Transverse colon (tissue), 4 donors: ENCODE measurements around the gene TENM4. TPM values are rescaled to one million over a fixed set of nuclear protein-coding genes. Genes with fewer than 3 reads are reported as not detected.

Experiments used
- DNase-seq: peaks from one replicate; pipeline ENCODE4 v3.0.0-alpha.2; 2019
- H3K27ac ChIP-seq, 4 donors: fragments of 200-600 bp; sonication (generic); 2 replicates each; pipeline ENCODE4 v1.5.1; 2016 to 2018; ENCODE audit warnings: inconsistent platforms in 4 of 4
- H3K27me3 ChIP-seq: fragments of 200-600 bp; sonication (generic); 2 replicates; pipeline ENCODE4 v1.5.1; 2017; ENCODE audit warnings: inconsistent platforms
- H3K36me3 ChIP-seq, 4 donors: fragments of 200-600 bp; sonication (generic); 2 replicates each; pipeline ENCODE4 v1.5.1; 2017 to 2019; ENCODE audit warnings: inconsistent platforms in 4 of 4
- H3K4me1 ChIP-seq, 4 donors: fragments of 200-600 bp; sonication (generic); 2 replicates each; pipeline ENCODE4 v1.5.1; 2017 to 2020; ENCODE audit warnings: inconsistent platforms in 4 of 4
- H3K4me3 ChIP-seq, 4 donors: fragments of 200-600 bp; sonication (generic); 1 replicate in 1 of 4; 2 replicates in 3 of 4; pipeline versions ENCODE4 v1.5.1 to v1.6.1; 2017 to 2019; ENCODE audit warnings: inconsistent platforms in 4 of 4
- H3K9me3 ChIP-seq, 2 donors: fragments of 200-600 bp; sonication (generic); 2 replicates each; pipeline ENCODE4 v1.5.1; 2017 to 2019; ENCODE audit warnings: inconsistent platforms in 2 of 2
- CTCF ChIP-seq, 5 experiments: fragments of 200-600 bp in 3 of 5; fragments of 450-650 bp in 2 of 5; sonication (generic) in 3 of 5; IDR thresholded peaks; 1 replicate in 2 of 5; 2 replicates in 3 of 5; pipeline ENCODE4 v1.5.1; 2016 to 2017; ENCODE audit warnings: antibody characterized with exemption in 5 of 5, inconsistent platforms in 3 of 5, mild to moderate bottlenecking in 2 of 5, moderate library complexity in 1 of 5
- EP300 ChIP-seq: sonication (generic); formaldehyde crosslinking; IDR thresholded peaks from one replicate; pipeline ENCODE4 v1.6.1; 2017; ENCODE audit warnings: antibody characterized with exemption, low read depth
- POLR2A ChIP-seq: fragments of 450-650 bp; IDR thresholded peaks from one replicate; pipeline ENCODE4 v1.6.1; 2016; ENCODE audit warnings: antibody characterized with exemption, mild to moderate bottlenecking, moderate library complexity
- POLR2AphosphoS5 ChIP-seq, 3 donors: sonication (generic); formaldehyde crosslinking; IDR thresholded peaks; one replicate each; pipeline ENCODE4 v1.6.1; 2016; ENCODE audit warnings: antibody characterized with exemption in 3 of 3
- whole genome bisulfite sequencing, 2 donors: methylation state at CpG; one replicate each; pipeline ENCODE4 v1.1.5; 2018; ENCODE audit warnings: low coverage in 1 of 2; 5-methylcytosine and 5-hydroxymethylcytosine counted together
- in situ Hi-C, 4 donors: fragments of 200-750 bp; cut with MboI; loops; one replicate each; pipeline versions ENCODE4 v1.15.0 to v1.15.1; 2017; ENCODE audit warnings: low sequenced_read_pairs in 3 of 4, low pct_ligation_motif_present in 1 of 4, low pct_unique_long_range_greater_than_20kb in 1 of 4
- intact Hi-C: fragments of 100-400 bp; cut with DNase I; formaldehyde crosslinking; loops from one replicate; pipeline ENCODE4 v1.15.1; 2023; ENCODE audit warnings: low total_unique reads
- total RNA-seq, 4 donors: library from RNA; depleted of rRNA; stranded (reverse); fragments of >200 nt; gene quantifications; one replicate each; pipeline ENCODE4 v1.1.0, GENCODE V29; 2016

The TENM4 gene
- total RNA-seq, 4 donors from 2014 or later = 0.14 to 0.79 (median 0.39) TPM

DNA sequence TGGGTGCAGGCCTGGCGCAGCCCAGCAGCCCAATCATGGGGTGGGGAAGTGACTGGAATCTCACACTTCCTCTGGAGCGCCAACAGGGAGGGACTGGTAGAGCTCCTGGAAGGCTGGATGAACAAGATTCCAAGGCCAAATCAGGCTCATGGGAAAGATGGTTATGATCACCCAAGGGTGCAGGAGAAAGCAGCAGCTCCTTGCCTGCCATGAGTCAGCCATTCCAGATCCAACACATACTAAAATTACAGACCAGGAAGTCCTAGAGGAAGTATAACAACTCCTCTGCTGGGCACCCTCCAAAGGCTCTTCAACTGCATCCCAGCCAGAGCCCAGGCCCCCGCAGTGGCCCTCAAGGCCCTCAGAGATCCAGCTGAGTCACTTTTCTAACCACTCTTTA, 427.3 kb downstream of the TENM4 start:
- no peaks in the 10 kb centered on the region for H3K27me3 ChIP-seq
- no peak for TF ChIP-seq CTCF (IDR thresholded peaks at IDR 0.05)
- TF ChIP-seq POLR2A = no peak
- no peak for TF ChIP-seq POLR2AphosphoS5 (IDR thresholded peaks at IDR 0.05)
- no peaks in the 10 kb centered on the region for H3K4me1 ChIP-seq
- intact Hi-C loops = no loop called here
- no peaks in the 10 kb centered on the region for H3K36me3 ChIP-seq
- no peaks in the 10 kb centered on the region for H3K9me3 ChIP-seq
- in situ Hi-C loops = no loop called here
- H3K27ac ChIP-seq = no peak overlapping the region
- DNase-seq = no peak
- no peak overlapping the region for H3K4me3 ChIP-seq
- WGBS, 2 donors = 94 to 100% methylated on average over 1 to 3 of the region's 3 CpGs

DNA sequence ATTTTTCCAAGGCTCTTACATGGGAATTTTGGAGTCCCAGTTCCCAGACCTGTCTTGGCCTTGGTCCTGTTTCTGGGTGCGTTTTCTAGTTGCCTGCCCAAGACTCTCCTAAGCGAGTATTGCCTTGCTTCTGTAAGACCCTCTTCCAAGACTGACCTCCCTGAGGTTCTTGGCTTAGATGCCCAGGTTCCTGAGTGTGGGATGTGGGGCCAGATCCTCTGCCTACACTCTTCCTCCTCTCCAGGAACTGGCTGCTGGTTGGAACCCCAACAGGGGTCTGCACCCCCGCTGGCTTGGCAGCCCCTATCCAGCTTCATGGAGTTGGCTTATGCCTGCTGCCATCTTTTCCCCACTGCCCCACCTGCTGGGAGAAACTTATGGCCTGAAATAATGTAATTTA, 429.5 kb downstream of the TENM4 start:
- Histone ChIP-seq H3K9me3 (no peaks in the 10 kb centered on the region), H3K4me3 (no peak overlapping the region), H3K27ac (no peak overlapping the region), H3K4me1 (no peaks in the 10 kb centered on the region), H3K36me3 (no peaks in the 10 kb centered on the region), H3K27me3 (no peaks in the 10 kb centered on the region)
- WGBS, 2 donors = 86% methylated on average over 3 of the region's 3 CpGs; no CpG with 5 or more reads in 1 of the 2 donors
- TF ChIP-seq POLR2A (no peak), POLR2AphosphoS5 (IDR thresholded peaks at IDR 0.05) (no peak)
- intact Hi-C loops (no loop called here), in situ Hi-C loops (no loop called here)
- DNase-seq = no peak

DNA sequence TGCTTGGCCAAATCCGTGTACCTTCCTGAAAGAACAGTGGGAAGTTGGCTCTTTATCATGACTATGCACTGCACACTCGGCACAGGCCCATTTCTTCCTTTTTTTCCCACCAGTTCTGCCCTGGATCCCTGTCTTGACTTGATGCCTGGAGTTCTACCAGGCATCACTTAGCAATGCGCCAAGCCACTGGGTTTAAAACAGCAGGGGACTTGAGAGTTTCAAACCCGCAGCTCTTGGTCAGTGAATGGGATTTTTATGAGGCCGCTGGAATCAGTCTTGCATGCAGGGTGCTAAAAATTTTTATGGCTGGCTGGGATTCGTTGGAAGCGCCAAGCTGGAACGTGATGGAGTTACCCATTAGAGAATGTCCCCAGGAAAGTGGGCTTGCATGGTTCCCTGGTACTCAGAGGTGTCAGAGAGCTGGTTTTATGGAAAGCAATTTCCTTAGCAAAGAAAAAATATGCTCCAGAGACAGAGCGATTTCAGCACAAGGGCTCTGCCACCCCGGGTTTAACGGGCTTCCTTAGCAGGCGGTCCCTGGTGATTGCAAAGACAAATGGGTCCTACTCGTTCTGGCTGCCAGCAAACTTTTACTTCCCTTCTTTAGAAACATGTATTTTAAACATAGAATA, 432.9 kb downstream of the TENM4 start:
- in situ Hi-C loops = no loop called here
- Histone ChIP-seq H3K4me1 (no peaks in the 10 kb centered on the region), H3K9me3 (no peaks in the 10 kb centered on the region), H3K27me3 (peaks cover 4% of the 10 kb centered on the region), H3K4me3 (no peak overlapping the region), H3K27ac (no peak overlapping the region), H3K36me3 (no peaks in the 10 kb centered on the region)
- intact Hi-C loops = no loop called here
- no peak for DNase-seq
- 49 to 64% methylated on average over 5 to 13 of the region's 13 CpGs for WGBS, 2 donors
- TF ChIP-seq CTCF (IDR thresholded peaks at IDR 0.05) = no peak
- no peak for TF ChIP-seq POLR2A
- no peak for TF ChIP-seq POLR2AphosphoS5 (IDR thresholded peaks at IDR 0.05)
- TF ChIP-seq EP300 = no peak

DNA sequence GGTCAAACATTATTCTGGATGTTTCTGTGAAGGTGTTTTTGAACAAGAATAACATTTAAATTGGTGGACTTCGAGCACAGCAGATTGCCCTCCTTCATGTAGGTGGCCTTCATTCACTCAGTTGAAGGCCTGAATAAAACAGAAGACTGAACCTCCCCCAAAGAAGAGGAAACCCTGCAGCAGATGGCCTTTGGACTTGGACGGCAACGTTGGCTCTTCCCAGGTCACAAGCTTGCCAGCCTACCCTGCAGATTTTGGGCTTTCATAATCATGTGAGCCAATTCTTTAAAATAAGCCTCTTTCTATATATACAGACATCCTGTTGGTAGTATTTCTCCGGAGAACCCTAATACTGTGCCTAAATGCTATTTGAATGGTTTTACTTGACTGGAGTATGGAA, 434.0 kb downstream of the TENM4 start:
- H3K27ac ChIP-seq = no peak overlapping the region
- no peaks in the 10 kb centered on the region for H3K36me3 ChIP-seq
- no peaks in the 10 kb centered on the region for H3K9me3 ChIP-seq
- no peak for TF ChIP-seq POLR2AphosphoS5 (IDR thresholded peaks at IDR 0.05)
- no peak for TF ChIP-seq POLR2A
- TF ChIP-seq EP300 = no peak
- in situ Hi-C loops (no loop called here), intact Hi-C loops (no loop called here)
- H3K27me3 ChIP-seq = peaks cover 4% of the 10 kb centered on the region
- 64 to 83% methylated on average over 3 to 4 of the region's 4 CpGs for WGBS, 2 donors
- no peaks in the 10 kb centered on the region for H3K4me1 ChIP-seq
- no peak overlapping the region for H3K4me3 ChIP-seq
- no peak for DNase-seq

DNA sequence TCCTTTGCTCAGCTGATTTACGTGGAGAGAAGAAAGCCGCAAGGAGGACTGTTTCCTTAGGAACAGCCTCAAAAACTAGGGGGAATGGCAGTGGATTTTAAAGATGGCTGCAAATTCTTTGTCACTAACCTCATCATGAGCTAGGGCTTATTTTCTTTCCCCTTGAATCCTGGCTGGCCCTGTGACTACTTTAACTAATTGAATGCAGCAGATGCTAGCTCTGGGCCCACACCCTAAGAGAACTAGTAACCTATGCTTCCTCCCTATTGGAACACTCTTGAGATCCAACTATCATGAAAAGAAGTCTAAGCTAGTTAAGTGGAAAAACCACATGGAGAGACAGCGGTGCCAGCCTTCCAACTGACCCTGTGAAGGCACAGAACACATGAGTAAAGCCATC, 444.8 kb downstream of the TENM4 start:
- peaks cover 5% of the 10 kb centered on the region for H3K27me3 ChIP-seq
- H3K9me3 ChIP-seq = peaks cover 5 to 7% of the 10 kb centered on the region in 2 donors
- H3K4me3 ChIP-seq = no peak overlapping the region
- in situ Hi-C loops = no loop called here
- intact Hi-C loops = no loop called here
- H3K36me3 ChIP-seq = no peaks in the 10 kb centered on the region
- DNase-seq = no peak
- TF ChIP-seq CTCF (IDR thresholded peaks at IDR 0.05) (no peak), POLR2A (no peak), POLR2AphosphoS5 (IDR thresholded peaks at IDR 0.05) (no peak), EP300 (no peak)
- WGBS, 2 donors = 85 to 93% methylated on average over 2 to 3 of the region's 3 CpGs
- no peaks in the 10 kb centered on the region for H3K4me1 ChIP-seq
- H3K27ac ChIP-seq = no peak overlapping the region
